Osteoblast (primary cell): ENCODE results near the gene P2RY12. TPM values are rescaled to one million over a fixed set of nuclear protein-coding genes. Genes with fewer than 3 reads are reported as not detected.

Source experiments
- DNase-seq: peaks from one replicate; pipeline ENCODE4 v3.0.0; 2011; ENCODE audit warnings: low spot score, mixed read lengths; ENCODE audit not compliant: insufficient read length; ENCODE audit errors: missing footprints
- H2AFZ ChIP-seq: 2 replicates; pipeline ENCODE4 v1.6.0; 2011; ENCODE audit warnings: mild to moderate bottlenecking, low read length
- H3K27ac ChIP-seq: 2 replicates; pipeline ENCODE4 v1.5.1; 2011; ENCODE audit warnings: mild to moderate bottlenecking, low read depth, low read length, moderate library complexity
- H3K27me3 ChIP-seq: 2 replicates; pipeline ENCODE4 v1.6.0; 2012; ENCODE audit warnings: mild to moderate bottlenecking, control low read depth, inconsistent platforms, low read length, moderate library complexity; ENCODE audit not compliant: insufficient read depth
- H3K36me3 ChIP-seq: 2 replicates; pipeline ENCODE4 v1.5.1; 2011; ENCODE audit warnings: mild to moderate bottlenecking, low read length, control low read depth, moderate library complexity; ENCODE audit not compliant: insufficient read depth
- H3K4me1 ChIP-seq: 2 replicates; pipeline ENCODE4 v1.5.1; 2011; ENCODE audit warnings: mild to moderate bottlenecking, low read length, control low read depth, moderate library complexity; ENCODE audit not compliant: insufficient read depth
- H3K4me2 ChIP-seq: 2 replicates; pipeline ENCODE4 v1.6.0; 2011; ENCODE audit warnings: mild to moderate bottlenecking, low read length; ENCODE audit not compliant: insufficient read depth
- H3K4me3 ChIP-seq: fragments of 200-600 bp; sonication (generic); 3 replicates; pipeline ENCODE4 v1.5.1; 2012; ENCODE audit warnings: mild to moderate bottlenecking, low read length, inconsistent platforms; ENCODE audit not compliant: insufficient read depth
- H3K79me2 ChIP-seq: 2 replicates; pipeline ENCODE4 v1.6.0; 2012; ENCODE audit warnings: mild to moderate bottlenecking, low read length, control low read depth, inconsistent platforms; ENCODE audit not compliant: insufficient read depth
- H3K9me3 ChIP-seq: 2 replicates; pipeline ENCODE4 v1.5.1; 2011; ENCODE audit warnings: low read depth, low read length, control low read depth
- H4K20me1 ChIP-seq: 2 replicates; pipeline ENCODE4 v1.6.0; 2012; ENCODE audit warnings: mild to moderate bottlenecking, low read length, control low read depth; ENCODE audit not compliant: insufficient read depth
- total RNA-seq: library from RNA; depleted of rRNA; stranded (reverse); fragments of >200 nt; gene quantifications from 2 replicates; pipeline ENCODE4 v1.2.3, GENCODE V29; 2012
- TF ChIP-seq, protein P1 (sequence below): IDR thresholded peaks from 2 replicates; pipeline ENCODE4 v1.5.1; 2011; ENCODE audit warnings: mild to moderate bottlenecking, low read depth, low read length, moderate library complexity; ENCODE audit errors: extremely low read depth

P2RY12 gene
- total RNA-seq, 1 donor, result not detected

DNA sequence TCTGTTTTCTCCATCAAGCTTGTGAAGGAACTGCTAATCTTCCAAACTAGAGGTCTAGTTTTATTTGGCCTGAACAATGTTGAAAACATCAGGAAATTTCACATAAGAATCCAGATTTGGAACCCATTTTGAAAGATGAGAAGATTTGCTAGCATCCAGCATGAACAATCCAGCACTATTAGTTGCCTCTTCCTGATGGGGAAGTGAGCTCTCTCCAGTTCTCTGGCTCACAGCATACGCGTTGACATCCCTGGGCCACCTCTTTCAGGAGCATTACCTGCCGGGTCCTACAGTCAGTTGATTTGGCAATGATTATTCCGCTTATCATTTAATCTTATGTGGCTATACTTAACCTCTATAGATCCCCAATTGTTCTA, 78.8 kb downstream of the P2RY12 start:
- Histone ChIP-seq H3K27ac (peak overlapping the region; percentile 56), H2AFZ (no peak overlapping the region), H4K20me1 (no peaks in the 10 kb centered on the region), H3K4me3 (peak overlapping the region; percentile 18), H3K27me3 (no peaks in the 10 kb centered on the region), H3K4me1 (peaks cover 40% of the 10 kb centered on the region), H3K36me3 (no peaks in the 10 kb centered on the region), H3K4me2 (peak overlapping the region; percentile 61), H3K9me3 (no peaks in the 10 kb centered on the region), H3K79me2 (no peaks in the 10 kb centered on the region)
- TF ChIP-seq, protein P1, sequence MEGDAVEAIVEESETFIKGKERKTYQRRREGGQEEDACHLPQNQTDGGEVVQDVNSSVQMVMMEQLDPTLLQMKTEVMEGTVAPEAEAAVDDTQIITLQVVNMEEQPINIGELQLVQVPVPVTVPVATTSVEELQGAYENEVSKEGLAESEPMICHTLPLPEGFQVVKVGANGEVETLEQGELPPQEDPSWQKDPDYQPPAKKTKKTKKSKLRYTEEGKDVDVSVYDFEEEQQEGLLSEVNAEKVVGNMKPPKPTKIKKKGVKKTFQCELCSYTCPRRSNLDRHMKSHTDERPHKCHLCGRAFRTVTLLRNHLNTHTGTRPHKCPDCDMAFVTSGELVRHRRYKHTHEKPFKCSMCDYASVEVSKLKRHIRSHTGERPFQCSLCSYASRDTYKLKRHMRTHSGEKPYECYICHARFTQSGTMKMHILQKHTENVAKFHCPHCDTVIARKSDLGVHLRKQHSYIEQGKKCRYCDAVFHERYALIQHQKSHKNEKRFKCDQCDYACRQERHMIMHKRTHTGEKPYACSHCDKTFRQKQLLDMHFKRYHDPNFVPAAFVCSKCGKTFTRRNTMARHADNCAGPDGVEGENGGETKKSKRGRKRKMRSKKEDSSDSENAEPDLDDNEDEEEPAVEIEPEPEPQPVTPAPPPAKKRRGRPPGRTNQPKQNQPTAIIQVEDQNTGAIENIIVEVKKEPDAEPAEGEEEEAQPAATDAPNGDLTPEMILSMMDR, result no peak
- no peak for DNase-seq

DNA sequence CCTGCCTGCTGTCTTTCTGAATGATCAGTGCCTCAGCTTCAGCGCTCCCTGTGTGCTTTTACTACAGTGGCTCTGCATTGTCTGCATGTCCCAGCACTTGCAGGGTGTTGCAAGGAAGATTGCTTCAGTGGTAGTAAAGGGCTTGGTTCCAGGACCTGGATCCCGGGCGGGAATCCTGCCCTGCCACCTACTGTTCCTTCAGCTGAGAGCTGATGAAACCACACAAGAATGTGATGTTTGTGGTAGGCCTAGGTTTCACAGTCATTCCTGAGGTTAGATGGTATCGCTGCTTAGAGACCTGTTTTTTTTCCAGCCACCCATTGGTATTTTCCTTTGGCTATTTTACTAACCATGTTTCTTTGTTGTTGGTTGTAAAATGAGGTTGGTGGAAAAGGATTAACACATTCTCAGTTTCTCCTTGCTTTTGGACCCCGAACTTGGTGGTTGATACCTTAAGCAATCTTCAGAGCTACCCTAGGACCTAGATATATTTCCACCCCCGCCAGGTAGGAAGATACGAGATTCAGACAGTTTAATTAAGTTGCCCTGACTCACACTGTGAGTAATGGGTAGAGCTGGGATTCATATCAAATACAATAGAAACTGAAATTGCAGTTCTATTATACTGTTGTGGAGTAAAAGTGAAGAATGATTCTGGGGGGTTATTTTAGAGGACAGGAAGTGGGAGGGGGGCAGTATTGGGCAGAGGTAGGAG, 79.3 kb downstream of the P2RY12 start:
- peak overlapping the region; percentile 56 for H3K27ac ChIP-seq
- no peaks in the 10 kb centered on the region for H3K9me3 ChIP-seq
- peak overlapping the region; percentile 61 for H3K4me2 ChIP-seq
- peaks cover 40% of the 10 kb centered on the region for H3K4me1 ChIP-seq
- no peak overlapping the region for H2AFZ ChIP-seq
- H4K20me1 ChIP-seq, result no peaks in the 10 kb centered on the region
- TF ChIP-seq, protein P1, result peak; percentile 29
- H3K36me3 ChIP-seq, result no peaks in the 10 kb centered on the region
- H3K27me3 ChIP-seq, result peaks cover under 1% of the 10 kb centered on the region
- peak overlapping the region; percentile 18 for H3K4me3 ChIP-seq
- peak; percentile 92 for DNase-seq
- no peaks in the 10 kb centered on the region for H3K79me2 ChIP-seq

DNA sequence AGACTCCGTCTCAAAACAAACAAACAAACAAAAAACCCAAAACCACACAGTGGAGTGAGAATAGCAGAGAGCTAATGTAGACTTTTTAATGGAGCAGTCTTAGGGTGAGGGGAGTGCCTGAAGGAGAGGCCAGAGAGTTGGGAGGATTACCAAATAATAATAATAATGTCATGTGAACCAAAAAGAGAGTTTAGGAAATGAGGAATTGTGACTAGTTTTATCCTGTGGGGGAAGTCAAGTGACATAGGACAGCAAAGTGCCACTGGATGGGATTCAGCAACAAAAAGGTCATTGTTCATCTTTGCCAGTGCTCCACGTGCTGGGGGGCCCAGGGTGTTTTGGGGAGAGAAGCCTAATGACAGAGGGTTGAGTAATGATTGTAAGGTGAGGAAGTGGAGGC, 80.8 kb downstream of the P2RY12 start:
- no peak for DNase-seq
- Histone ChIP-seq H3K27ac (no peak overlapping the region), H2AFZ (no peak overlapping the region), H3K36me3 (no peaks in the 10 kb centered on the region), H3K9me3 (no peaks in the 10 kb centered on the region), H4K20me1 (no peaks in the 10 kb centered on the region), H3K4me3 (no peak overlapping the region), H3K4me1 (peaks cover 40% of the 10 kb centered on the region), H3K4me2 (no peak overlapping the region), H3K27me3 (peaks cover 6% of the 10 kb centered on the region), H3K79me2 (no peaks in the 10 kb centered on the region)
- TF ChIP-seq, protein P1, result no peak

DNA sequence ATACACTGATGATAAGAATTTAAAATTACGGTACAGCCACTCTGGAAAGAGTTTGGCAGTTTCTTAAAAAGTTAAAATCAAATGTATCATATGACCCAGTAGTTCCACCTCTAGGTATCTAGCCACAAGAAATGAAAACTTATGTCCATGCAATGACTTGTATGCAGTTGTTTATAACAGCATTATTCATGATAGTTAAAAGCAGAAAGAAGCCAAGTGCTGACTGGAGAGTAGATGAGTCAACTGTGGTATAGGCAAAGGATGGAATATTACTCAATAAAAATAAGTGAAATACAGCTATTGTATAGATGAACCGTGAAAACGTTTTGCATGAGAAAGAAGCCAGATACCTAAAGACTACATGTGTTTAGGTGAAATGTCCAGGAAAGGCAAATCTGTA, 82.8 kb downstream of the P2RY12 start:
- no peak overlapping the region for H3K4me3 ChIP-seq
- no peaks in the 10 kb centered on the region for H3K79me2 ChIP-seq
- H3K27me3 ChIP-seq, result peaks cover 6% of the 10 kb centered on the region
- no peaks in the 10 kb centered on the region for H4K20me1 ChIP-seq
- TF ChIP-seq, protein P1, result no peak
- H3K9me3 ChIP-seq, result no peaks in the 10 kb centered on the region
- H2AFZ ChIP-seq, result no peak overlapping the region
- no peaks in the 10 kb centered on the region for H3K36me3 ChIP-seq
- H3K4me1 ChIP-seq, result peaks cover 31% of the 10 kb centered on the region
- no peak overlapping the region for H3K27ac ChIP-seq
- no peak overlapping the region for H3K4me2 ChIP-seq
- DNase-seq, result no peak
